Measurements from ENCODE around the gene MRFAP1L1.

MRFAP1L1 gene

DNA sequence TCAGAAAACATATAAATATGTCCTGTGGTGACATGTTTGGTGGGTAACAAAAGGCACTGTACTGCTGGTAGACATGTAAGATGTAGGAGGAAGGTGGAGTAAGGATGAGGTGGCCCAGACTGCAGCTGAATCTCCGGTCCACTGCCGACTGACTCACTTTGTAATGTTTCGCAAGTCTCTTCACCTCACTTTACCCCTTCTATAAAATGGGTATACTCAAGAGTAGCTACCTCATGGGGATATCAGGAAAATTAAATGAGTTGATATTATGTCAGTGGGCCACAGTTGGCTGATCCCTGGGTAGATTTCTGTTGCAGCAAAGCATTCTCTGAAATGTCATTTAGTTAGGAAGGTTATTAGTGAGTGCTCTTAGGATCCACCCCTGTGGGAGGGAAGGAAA is 47.1 kb downstream of the MRFAP1L1 start:
- no peak for TF ChIP-seq EZH2phosphoT487 (IDR thresholded peaks at IDR 0.05; ENCODE audit: borderline replicate concordance, low read length)
- TF ChIP-seq CTCF (IDR thresholded peaks at IDR 0.05; ENCODE audit: low read depth, low read length, poor library complexity, severe bottlenecking) = no peak
- Histone ChIP-seq H3K4me2 (ENCODE audit: low read length) (no peak overlapping the region), H3K4me1 (ENCODE audit: control insufficient read depth, low read length) (no peaks in the 10 kb centered on the region), H4K20me1 (ENCODE audit: control insufficient read depth, insufficient read depth, low read depth, low read length) (no peaks in the 10 kb centered on the region), H3K27ac (ENCODE audit: low read depth, low read length) (no peak overlapping the region), H3K4me3 (ENCODE audit: low read length) (no peak overlapping the region), H3K9me3 (ENCODE audit: control insufficient read depth, insufficient read depth, low read length) (no peaks in the 10 kb centered on the region), H3K9me2 (replicated peaks; ENCODE audit: control insufficient read depth, low read length) (no peaks in the 10 kb centered on the region), H3K36me3 (ENCODE audit: control insufficient read depth, low read length) (no peaks in the 10 kb centered on the region), H3F3A (ENCODE audit: control insufficient read depth, insufficient read depth) (no peaks in the 10 kb centered on the region), H3K79me2 (ENCODE audit: control insufficient read depth, low read length) (no peaks in the 10 kb centered on the region), H3K27me3 (ENCODE audit: control insufficient read depth, low read length) (peaks cover 31% of the 10 kb centered on the region)

DNA sequence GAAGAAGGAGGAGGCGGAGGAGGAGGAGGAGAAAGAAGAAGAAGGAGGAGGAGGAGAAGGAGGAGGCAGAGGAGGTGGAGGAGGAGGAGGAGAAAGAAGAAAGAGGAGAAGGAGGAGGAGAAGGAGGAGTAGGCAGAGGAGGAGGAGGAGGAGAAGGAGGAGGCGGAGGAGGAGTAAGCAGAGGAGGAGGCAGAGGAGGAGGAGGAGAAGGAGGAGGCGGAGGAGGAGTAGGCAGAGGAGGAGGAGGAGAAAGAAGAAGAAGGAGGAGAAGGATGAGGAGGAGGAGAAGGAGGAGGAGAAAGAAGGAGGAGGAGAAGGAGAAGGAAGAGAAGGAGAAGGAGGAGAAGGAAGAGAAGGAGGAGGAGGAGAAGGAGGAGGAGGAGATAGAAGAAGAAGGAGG is 49.2 kb downstream of the MRFAP1L1 start:
- no peaks in the 10 kb centered on the region for H3K9me3 ChIP-seq (ENCODE audit: control insufficient read depth, insufficient read depth, low read length)
- no peaks in the 10 kb centered on the region for H3K79me2 ChIP-seq (ENCODE audit: control insufficient read depth, low read length)
- TF ChIP-seq CTCF (IDR thresholded peaks at IDR 0.05; ENCODE audit: low read depth, low read length, poor library complexity, severe bottlenecking) (no peak), EZH2phosphoT487 (IDR thresholded peaks at IDR 0.05; ENCODE audit: borderline replicate concordance, low read length) (no peak)
- no peak overlapping the region for H3K4me3 ChIP-seq (ENCODE audit: low read length)
- no peaks in the 10 kb centered on the region for H3K36me3 ChIP-seq (ENCODE audit: control insufficient read depth, low read length)
- H3K9me2 ChIP-seq (replicated peaks; ENCODE audit: control insufficient read depth, low read length) = no peaks in the 10 kb centered on the region
- no peaks in the 10 kb centered on the region for H3F3A ChIP-seq (ENCODE audit: control insufficient read depth, insufficient read depth)
- no peaks in the 10 kb centered on the region for H3K4me1 ChIP-seq (ENCODE audit: control insufficient read depth, low read length)
- no peaks in the 10 kb centered on the region for H4K20me1 ChIP-seq (ENCODE audit: control insufficient read depth, insufficient read depth, low read depth, low read length)
- peaks cover 31% of the 10 kb centered on the region for H3K27me3 ChIP-seq (ENCODE audit: control insufficient read depth, low read length)
- H3K4me2 ChIP-seq (ENCODE audit: low read length) = no peak overlapping the region
- H3K27ac ChIP-seq (ENCODE audit: low read depth, low read length) = no peak overlapping the region

GRCh38 chr4:6659897-6660296 is 49.8 kb downstream of the MRFAP1L1 start:
- Histone ChIP-seq H3K27ac (ENCODE audit: low read depth, low read length) (no peak overlapping the region), H3K9me2 (replicated peaks; ENCODE audit: control insufficient read depth, low read length) (no peaks in the 10 kb centered on the region), H3K4me2 (ENCODE audit: low read length) (no peak overlapping the region), H3K36me3 (ENCODE audit: control insufficient read depth, low read length) (no peaks in the 10 kb centered on the region), H3K4me1 (ENCODE audit: control insufficient read depth, low read length) (no peaks in the 10 kb centered on the region), H4K20me1 (ENCODE audit: control insufficient read depth, insufficient read depth, low read depth, low read length) (no peaks in the 10 kb centered on the region), H3K27me3 (ENCODE audit: control insufficient read depth, low read length) (peaks cover 31% of the 10 kb centered on the region), H3K79me2 (ENCODE audit: control insufficient read depth, low read length) (no peaks in the 10 kb centered on the region), H3K9me3 (ENCODE audit: control insufficient read depth, insufficient read depth, low read length) (no peaks in the 10 kb centered on the region), H3F3A (ENCODE audit: control insufficient read depth, insufficient read depth) (no peaks in the 10 kb centered on the region), H3K4me3 (ENCODE audit: low read length) (no peak overlapping the region)
- TF ChIP-seq EZH2phosphoT487 (IDR thresholded peaks at IDR 0.05; ENCODE audit: borderline replicate concordance, low read length) = no peak
- TF ChIP-seq CTCF (IDR thresholded peaks at IDR 0.05; ENCODE audit: low read depth, low read length, poor library complexity, severe bottlenecking) = no peak

Data from DOHH2 (cell line).